ENCODE results near the gene UNC13A.

- TF ChIP-seq EP300 (IDR thresholded peaks at IDR 0.05) (no peak), CTCF (IDR thresholded peaks at IDR 0.05) (no peak), POLR2A (IDR thresholded peaks at IDR 0.05) (no peak)
These were observed 61.0 kb downstream of the UNC13A start for GRCh38 chr19:17627161-17627560.

Data from stomach (tissue), 4 donors.